HG03432 (cell line): Measurements from ENCODE around the gene ILKAP.

Source experiments
- ATAC-seq: cut with Tn5 transposase; IDR thresholded peaks from one replicate; pipeline ENCODE4 v1.9.1; 2021; ENCODE audit warnings: mild to moderate bottlenecking, moderate library complexity; ENCODE audit not compliant: unreplicated experiment

The ILKAP gene

GRCh38 chr2:238125127-238125885 lies 78.2 kb downstream of the ILKAP start:
- ATAC-seq: no peak

GRCh38 chr2:238124488-238125126 lies 78.9 kb downstream of the ILKAP start:
- ATAC-seq: no peak

GRCh38 chr2:238123991-238124470 lies 79.5 kb downstream of the ILKAP start:
- no peak for ATAC-seq

GRCh38 chr2:238123218-238123971 lies 80.1 kb downstream of the ILKAP start:
- no peak for ATAC-seq

GRCh38 chr2:238122287-238123217 lies 80.9 kb downstream of the ILKAP start:
- ATAC-seq: no peak

GRCh38 chr2:238121511-238122286 lies 81.8 kb downstream of the ILKAP start:
- ATAC-seq: no peak

- no peak for ATAC-seq
Measured at GRCh38 chr2:238120463-238121298, 82.8 kb downstream of the ILKAP start.
